ENCODE measurements around the gene ACSF2.

ACSF2 gene

GRCh38 chr17:50506298-50506697 lies 80.3 kb downstream of the ACSF2 start:
- no peak for TF ChIP-seq CTCF (conservative IDR thresholded peaks at IDR 0.05; ENCODE audit: low read depth, low read length)
- no peak overlapping the region for H3K4me3 ChIP-seq (ENCODE audit: low read depth, low read length)
- DNase-seq (ENCODE audit: low read depth), result no peak

GRCh38 chr17:50507871-50508572 lies 82.0 kb downstream of the ACSF2 start, which contains the start of gene MYCBPAP:
Gene MYCBPAP (plus strand): TSS chr17:50508439. CDS start chr17:50508675, 236 bp downstream.
- TF ChIP-seq CTCF (conservative IDR thresholded peaks at IDR 0.05; ENCODE audit: low read depth, low read length), result no peak
- DNase-seq (ENCODE audit: low read depth), result peak; percentile 81
- peak within 1 kb of the TSS; percentile 56 for H3K4me3 ChIP-seq (ENCODE audit: low read depth, low read length)

GRCh38 chr17:50508573-50509460 lies 82.8 kb downstream of the ACSF2 start:
- TF ChIP-seq CTCF (conservative IDR thresholded peaks at IDR 0.05; ENCODE audit: low read depth, low read length), result no peak
- peak overlapping the region; percentile 56 for H3K4me3 ChIP-seq (ENCODE audit: low read depth, low read length)
- DNase-seq (ENCODE audit: low read depth), result no peak

GRCh38 chr17:50511058-50511457 lies 85.0 kb downstream of the ACSF2 start:
- peak; percentile 63 for DNase-seq (ENCODE audit: low read depth)
- no peak for TF ChIP-seq CTCF (conservative IDR thresholded peaks at IDR 0.05; ENCODE audit: low read depth, low read length)
- H3K4me3 ChIP-seq (ENCODE audit: low read depth, low read length), result no peak overlapping the region

GRCh38 chr17:50513495-50513894 lies 87.5 kb downstream of the ACSF2 start:
- DNase-seq (ENCODE audit: low read depth), result no peak
- no peak for TF ChIP-seq CTCF (conservative IDR thresholded peaks at IDR 0.05; ENCODE audit: low read depth, low read length)
- no peak overlapping the region for H3K4me3 ChIP-seq (ENCODE audit: low read depth, low read length)

- DNase-seq (ENCODE audit: low read depth), result no peak
- TF ChIP-seq CTCF (conservative IDR thresholded peaks at IDR 0.05; ENCODE audit: low read depth, low read length), result no peak
- no peak overlapping the region for H3K4me3 ChIP-seq (ENCODE audit: low read depth, low read length)
Measured at GRCh38 chr17:50514388-50514787, 88.4 kb downstream of the ACSF2 start.
